ENCODE measurements around the gene RUBCNL. TPM values are rescaled to one million over a fixed set of nuclear protein-coding genes. Genes with fewer than 3 reads are reported as not detected.
A peak's percentile ranks its signal among the peaks of the same experiment; 100 is the strongest.

Gene RUBCNL
- total RNA-seq, 4 donors from 2014 or later = 2.0 to 18.3 (median 5.0) TPM

DNA sequence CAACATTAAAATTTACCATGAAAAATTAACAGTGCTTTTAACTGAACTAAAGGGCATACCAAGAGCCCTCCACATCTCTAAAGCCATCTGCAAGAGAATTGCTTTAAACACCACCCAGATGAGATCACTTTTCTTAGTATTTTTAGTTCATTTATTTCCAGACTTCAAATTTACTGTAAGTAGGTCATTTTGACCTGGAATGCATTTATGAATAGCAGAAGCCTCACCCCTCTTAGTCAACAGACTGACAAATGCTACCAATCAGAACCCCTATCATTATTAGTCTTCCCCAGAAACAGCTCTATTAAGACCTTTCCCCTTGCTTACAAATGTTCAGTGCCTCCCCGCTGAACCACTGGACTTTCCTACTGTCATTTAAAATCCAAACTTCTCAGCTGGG lies 27.3 kb downstream of the RUBCNL start:
- H3K4me3 ChIP-seq = no peak overlapping the region
- DNase-seq (ENCODE audit: low spot score in 2 of 2) = no peak
- H3K9me3 ChIP-seq = no peaks in the 10 kb centered on the region
- H3K27ac ChIP-seq = peak overlapping the region in 1 of 4 donors; percentile 21
- H3K27me3 ChIP-seq = no peaks in the 10 kb centered on the region
- no peaks in the 10 kb centered on the region for H3K4me1 ChIP-seq
- TF ChIP-seq POLR2A (IDR thresholded peaks at IDR 0.05) (no peak), EP300 (IDR thresholded peaks at IDR 0.05) (no peak)
- TF ChIP-seq, protein P1, sequence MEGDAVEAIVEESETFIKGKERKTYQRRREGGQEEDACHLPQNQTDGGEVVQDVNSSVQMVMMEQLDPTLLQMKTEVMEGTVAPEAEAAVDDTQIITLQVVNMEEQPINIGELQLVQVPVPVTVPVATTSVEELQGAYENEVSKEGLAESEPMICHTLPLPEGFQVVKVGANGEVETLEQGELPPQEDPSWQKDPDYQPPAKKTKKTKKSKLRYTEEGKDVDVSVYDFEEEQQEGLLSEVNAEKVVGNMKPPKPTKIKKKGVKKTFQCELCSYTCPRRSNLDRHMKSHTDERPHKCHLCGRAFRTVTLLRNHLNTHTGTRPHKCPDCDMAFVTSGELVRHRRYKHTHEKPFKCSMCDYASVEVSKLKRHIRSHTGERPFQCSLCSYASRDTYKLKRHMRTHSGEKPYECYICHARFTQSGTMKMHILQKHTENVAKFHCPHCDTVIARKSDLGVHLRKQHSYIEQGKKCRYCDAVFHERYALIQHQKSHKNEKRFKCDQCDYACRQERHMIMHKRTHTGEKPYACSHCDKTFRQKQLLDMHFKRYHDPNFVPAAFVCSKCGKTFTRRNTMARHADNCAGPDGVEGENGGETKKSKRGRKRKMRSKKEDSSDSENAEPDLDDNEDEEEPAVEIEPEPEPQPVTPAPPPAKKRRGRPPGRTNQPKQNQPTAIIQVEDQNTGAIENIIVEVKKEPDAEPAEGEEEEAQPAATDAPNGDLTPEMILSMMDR (IDR thresholded peaks at IDR 0.05) = no peak
- H3K36me3 ChIP-seq = peaks cover 0 to 15% (median 0%) of the 10 kb centered on the region in 3 donors
- WGBS, 2 donors = 52 to 56% methylated on average over 1 of the region's 1 CpG

GRCh38 chr13:46355901-46356590 lies 31.0 kb downstream of the RUBCNL start:
- peaks cover 0 to 22% (median 0%) of the 10 kb centered on the region in 3 donors for H3K36me3 ChIP-seq
- no peak overlapping the region for H3K4me3 ChIP-seq
- H3K27me3 ChIP-seq = no peaks in the 10 kb centered on the region
- no peak for DNase-seq (ENCODE audit: low spot score in 2 of 2)
- H3K27ac ChIP-seq = no peak overlapping the region
- no peaks in the 10 kb centered on the region for H3K9me3 ChIP-seq
- H3K4me1 ChIP-seq = no peaks in the 10 kb centered on the region
- WGBS, 2 donors = 91% methylated on average over 11 of the region's 11 CpGs
- TF ChIP-seq EP300 (IDR thresholded peaks at IDR 0.05) = no peak
- TF ChIP-seq, protein P1 (IDR thresholded peaks at IDR 0.05) = no peak
- TF ChIP-seq POLR2A (IDR thresholded peaks at IDR 0.05) = no peak

GRCh38 chr13:46355088-46355468 lies 32.0 kb downstream of the RUBCNL start:
- 79 to 83% methylated on average over 5 of the region's 5 CpGs for WGBS, 2 donors
- Histone ChIP-seq H3K36me3 (peaks cover 0 to 22% (median 0%) of the 10 kb centered on the region in 3 donors), H3K27me3 (no peaks in the 10 kb centered on the region), H3K27ac (no peak overlapping the region), H3K9me3 (no peaks in the 10 kb centered on the region), H3K4me1 (no peaks in the 10 kb centered on the region), H3K4me3 (no peak overlapping the region)
- TF ChIP-seq, protein P1 (IDR thresholded peaks at IDR 0.05) = no peak
- TF ChIP-seq POLR2A (IDR thresholded peaks at IDR 0.05) (no peak), EP300 (IDR thresholded peaks at IDR 0.05) (no peak)
- no peak for DNase-seq (ENCODE audit: low spot score in 2 of 2)

DNA sequence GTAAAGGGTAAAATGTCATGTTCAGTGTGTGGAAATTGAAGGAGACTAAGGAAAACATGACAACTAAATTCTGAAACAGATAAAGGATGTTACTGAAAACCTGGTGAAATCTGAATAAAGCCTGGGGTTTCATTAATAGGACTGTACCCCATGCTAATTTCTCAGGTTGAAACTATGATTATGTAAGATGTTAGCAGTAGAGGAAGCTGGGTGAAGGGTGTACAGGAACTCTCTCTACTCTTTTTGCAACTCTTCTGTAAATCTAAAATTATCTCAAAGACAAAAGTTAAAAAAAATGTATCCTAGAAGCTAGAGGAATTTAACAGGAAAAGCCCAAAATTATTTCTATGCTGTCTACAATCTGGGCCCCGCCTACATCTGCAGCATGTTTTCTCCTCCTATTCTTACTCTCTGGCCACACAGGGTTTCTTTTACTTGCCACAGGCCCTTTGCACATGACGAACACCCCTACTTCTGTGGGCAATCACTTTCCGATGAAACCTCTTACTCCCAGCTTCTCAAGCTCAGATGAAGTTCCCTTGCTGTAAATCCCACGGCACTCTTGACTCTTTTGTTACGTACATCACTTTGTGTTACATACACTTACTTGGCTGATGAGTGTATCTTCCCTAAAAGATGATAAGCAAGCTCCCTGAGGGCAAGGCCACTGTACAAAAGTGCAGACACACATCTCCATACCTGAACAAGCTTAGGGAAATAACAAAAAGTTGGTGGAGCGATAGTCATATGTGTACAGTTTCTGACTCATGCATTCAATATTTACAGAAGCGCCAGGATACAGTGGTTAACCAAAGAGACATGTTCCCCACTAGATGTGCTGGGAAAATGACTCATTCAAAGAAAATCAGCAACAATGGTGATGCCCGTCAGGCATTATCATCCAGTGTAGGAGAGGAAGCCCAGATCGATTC lies 32.6 kb downstream of the RUBCNL start:
- Histone ChIP-seq H3K36me3 (peaks cover 0 to 22% (median 0%) of the 10 kb centered on the region in 3 donors), H3K4me3 (no peak overlapping the region), H3K9me3 (no peaks in the 10 kb centered on the region), H3K27ac (no peak overlapping the region), H3K27me3 (no peaks in the 10 kb centered on the region), H3K4me1 (no peaks in the 10 kb centered on the region)
- TF ChIP-seq EP300 (IDR thresholded peaks at IDR 0.05) (no peak), POLR2A (IDR thresholded peaks at IDR 0.05) (no peak)
- TF ChIP-seq, protein P1 (IDR thresholded peaks at IDR 0.05) = no peak
- WGBS, 2 donors = 87 to 89% methylated on average over 9 of the region's 9 CpGs
- DNase-seq (ENCODE audit: low spot score in 2 of 2) = no peak

DNA sequence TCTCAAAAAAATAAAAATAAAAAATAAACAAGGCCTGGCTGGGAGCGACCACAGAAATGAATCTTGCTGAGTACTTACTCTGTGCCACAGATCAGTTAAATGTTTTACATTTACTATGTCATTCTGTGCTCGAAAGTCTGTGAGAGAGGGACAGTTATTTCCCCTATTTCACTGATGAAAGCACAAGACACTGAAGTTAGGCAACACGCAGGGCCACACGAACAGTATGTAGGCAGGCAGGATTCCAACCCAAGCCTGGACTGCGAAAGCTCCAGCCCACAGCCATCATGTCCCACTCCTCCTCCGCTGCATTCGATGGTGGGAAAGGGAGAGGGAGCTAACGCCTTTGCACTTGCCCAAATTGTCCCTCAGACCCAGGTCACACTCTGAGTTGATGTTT lies 34.2 kb downstream of the RUBCNL start:
- Histone ChIP-seq H3K27me3 (no peaks in the 10 kb centered on the region), H3K36me3 (peaks cover 0 to 19% (median 0%) of the 10 kb centered on the region in 3 donors), H3K4me3 (no peak overlapping the region), H3K27ac (no peak overlapping the region), H3K4me1 (no peaks in the 10 kb centered on the region), H3K9me3 (no peaks in the 10 kb centered on the region)
- WGBS, 2 donors = 83 to 85% methylated on average over 8 of the region's 8 CpGs
- DNase-seq (ENCODE audit: low spot score in 2 of 2) = peak in 1 of 2 donors; percentile 23
- TF ChIP-seq, protein P1 (IDR thresholded peaks at IDR 0.05) = no peak
- TF ChIP-seq EP300 (IDR thresholded peaks at IDR 0.05) = peak in 1 of 2 donors; percentile 44

Measured in tibial nerve (tissue), 4 donors.